WI38 (cell line): Measurements from ENCODE around the gene OPCML.

Source experiments
- H3K4me3 ChIP-seq: 2 replicates; pipeline ENCODE4 v1.5.1; 2011; ENCODE audit warnings: low read depth, mild to moderate bottlenecking, control low read depth, low read length
- TF ChIP-seq, protein P1 (sequence below): IDR thresholded peaks from 2 replicates; pipeline ENCODE4 v1.5.1; 2012; ENCODE audit warnings: low read depth, mild to moderate bottlenecking, control low read depth, low read length

Gene OPCML

DNA sequence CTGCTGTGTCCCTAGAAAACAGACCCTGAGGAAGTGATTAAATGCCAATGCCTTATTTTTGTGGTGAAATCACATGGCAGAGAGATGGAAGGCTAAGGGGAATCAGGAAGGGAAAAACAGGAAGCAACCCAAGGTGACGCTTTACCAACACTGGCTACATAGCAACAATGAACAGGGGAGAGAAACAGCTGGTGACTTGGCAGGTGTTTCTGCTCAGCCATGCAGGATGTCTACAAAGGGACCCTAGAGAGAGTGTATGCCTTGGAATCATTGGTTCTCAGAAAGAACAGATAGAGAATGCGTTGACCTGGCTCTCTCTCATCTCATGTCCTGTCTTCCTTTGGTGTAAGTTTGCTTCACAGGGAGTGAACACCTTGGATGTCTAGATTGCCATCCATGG lies 911.9 kb downstream of the OPCML start:
- TF ChIP-seq, protein P1, sequence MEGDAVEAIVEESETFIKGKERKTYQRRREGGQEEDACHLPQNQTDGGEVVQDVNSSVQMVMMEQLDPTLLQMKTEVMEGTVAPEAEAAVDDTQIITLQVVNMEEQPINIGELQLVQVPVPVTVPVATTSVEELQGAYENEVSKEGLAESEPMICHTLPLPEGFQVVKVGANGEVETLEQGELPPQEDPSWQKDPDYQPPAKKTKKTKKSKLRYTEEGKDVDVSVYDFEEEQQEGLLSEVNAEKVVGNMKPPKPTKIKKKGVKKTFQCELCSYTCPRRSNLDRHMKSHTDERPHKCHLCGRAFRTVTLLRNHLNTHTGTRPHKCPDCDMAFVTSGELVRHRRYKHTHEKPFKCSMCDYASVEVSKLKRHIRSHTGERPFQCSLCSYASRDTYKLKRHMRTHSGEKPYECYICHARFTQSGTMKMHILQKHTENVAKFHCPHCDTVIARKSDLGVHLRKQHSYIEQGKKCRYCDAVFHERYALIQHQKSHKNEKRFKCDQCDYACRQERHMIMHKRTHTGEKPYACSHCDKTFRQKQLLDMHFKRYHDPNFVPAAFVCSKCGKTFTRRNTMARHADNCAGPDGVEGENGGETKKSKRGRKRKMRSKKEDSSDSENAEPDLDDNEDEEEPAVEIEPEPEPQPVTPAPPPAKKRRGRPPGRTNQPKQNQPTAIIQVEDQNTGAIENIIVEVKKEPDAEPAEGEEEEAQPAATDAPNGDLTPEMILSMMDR, result no peak
- no peak overlapping the region for H3K4me3 ChIP-seq

DNA sequence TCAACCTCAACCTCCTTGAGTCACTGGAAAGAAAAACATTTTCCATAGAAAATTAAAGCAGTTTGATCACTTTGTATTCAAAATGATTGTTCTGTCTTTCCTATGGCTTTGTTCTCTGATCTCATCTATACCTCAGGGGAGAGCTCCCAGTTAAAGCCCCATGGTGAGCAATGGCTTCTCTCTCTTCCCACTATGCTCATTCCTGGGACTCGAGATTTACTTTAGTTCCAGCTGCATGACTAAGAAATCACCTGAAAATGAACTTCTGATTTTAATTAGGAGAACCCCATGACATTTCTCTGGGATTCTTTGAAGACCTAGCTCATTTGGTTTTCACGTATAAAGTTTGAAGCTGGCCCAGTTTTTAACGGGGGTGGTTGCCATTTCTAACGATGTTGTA lies 921.5 kb downstream of the OPCML start:
- TF ChIP-seq, protein P1, result no peak
- no peak overlapping the region for H3K4me3 ChIP-seq

DNA sequence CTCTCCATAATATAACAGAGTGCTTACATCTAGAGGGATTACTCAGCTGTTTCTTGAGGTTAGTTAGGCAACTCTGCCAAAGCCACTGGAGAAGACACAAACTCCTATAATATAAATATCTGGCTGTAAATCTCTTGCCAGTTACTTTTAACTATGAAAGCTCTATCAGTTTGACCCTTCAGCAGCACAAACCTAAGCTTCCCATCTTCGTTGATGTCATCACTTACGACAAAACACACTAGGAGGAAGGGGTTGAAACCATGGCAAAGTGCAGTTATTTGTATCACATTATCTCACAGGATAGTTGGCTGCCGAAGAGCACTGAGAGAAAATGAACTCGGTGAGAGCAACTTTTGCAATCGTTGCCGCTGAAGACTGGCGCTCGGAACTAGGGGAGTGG lies 922.1 kb downstream of the OPCML start:
- H3K4me3 ChIP-seq, result peak overlapping the region; percentile 21; the same call in 1 of the 2 replicates
- TF ChIP-seq, protein P1, result no peak

DNA sequence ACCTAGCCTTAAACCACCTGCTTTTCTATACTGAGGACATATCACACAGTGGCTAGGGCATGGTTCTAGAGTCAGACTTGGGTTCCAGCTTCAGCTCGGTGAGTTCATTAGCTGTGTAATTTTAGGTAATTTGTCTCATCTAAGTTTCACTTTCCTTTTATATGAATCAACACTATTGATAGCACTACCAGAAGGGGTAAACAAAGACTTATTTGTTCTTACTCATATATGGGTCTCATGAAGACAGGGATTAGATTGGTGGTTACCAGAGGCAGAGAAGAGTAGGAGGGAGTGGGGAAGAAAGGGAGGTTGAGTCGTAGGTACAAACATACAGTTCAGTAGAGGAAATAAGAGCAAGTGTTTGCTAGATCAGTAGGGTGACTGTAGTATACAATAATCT lies 924.7 kb downstream of the OPCML start:
- no peak overlapping the region for H3K4me3 ChIP-seq
- TF ChIP-seq, protein P1, result no peak

DNA sequence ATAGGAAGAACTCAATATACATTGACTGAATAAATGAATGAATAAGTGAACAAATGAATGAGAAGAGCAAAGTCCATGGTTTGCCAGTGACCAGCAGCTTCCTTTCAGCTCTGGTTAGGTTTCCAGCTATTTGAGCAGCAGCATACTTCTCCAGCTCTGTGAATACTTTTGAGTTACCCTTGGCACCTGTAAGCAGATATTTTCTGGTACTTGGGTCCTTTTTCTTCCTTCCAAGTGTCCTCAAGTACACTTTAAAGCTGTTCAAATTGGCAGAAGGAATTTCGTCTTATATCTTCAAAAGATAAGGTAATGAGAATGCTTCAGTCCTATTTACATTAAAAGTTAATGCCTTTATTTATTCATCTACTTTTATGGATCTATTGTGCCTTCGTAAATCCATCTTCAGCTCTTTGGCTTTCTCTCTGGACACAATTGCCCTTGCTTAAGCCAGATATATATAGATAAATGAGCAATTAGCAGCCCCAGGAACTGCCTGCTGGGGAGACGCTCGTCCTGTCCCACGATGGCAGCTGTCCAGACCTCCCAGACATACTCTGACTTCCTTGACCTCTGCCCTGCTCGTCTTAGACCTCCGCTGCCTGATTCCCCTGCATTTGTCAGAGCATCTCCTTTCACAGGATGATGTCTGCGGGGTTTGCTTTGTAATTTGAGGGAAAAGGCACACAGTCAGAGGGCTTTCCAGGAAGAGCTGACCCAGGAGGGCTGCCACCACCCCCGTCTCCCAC lies 926.3 kb downstream of the OPCML start:
- H3K4me3 ChIP-seq, result no peak overlapping the region
- TF ChIP-seq, protein P1, result no peak

DNA sequence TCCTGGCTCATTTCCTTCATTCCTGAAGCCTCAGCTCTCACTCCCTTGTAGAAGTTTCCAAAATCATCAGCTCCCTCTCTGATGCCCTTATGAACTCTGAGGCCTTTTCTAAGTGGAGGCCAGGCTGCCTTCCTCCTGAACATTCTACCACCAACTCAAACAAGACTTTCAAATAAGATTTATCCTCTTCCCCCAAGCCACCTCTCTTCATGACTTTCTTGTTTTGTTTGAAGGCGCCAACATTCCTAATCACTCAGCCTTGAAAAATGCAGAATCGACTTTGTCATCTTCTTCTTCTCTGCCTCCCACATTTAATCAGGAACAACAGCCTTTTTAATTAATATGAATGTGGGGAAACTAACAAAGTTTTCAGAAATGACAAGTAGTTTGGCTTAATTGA lies 927.9 kb downstream of the OPCML start:
- no peak overlapping the region for H3K4me3 ChIP-seq

DNA sequence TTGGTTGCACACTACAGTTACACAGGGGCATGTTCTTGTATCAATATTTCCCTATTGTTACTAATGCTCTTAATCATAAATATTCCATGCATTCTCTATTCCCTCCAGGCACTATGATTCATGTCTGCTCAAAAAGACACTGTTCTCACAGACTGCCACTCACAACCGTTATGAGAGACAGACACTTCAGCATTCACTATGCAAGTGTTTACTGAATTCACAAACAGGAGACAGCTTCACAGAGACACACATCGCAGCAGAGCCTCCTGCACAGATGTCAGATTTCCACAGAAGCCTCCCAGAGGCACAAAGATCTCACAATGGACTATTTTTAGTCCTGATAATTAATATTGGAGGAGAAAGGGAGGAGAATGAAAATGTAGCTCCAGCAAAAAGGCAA lies 930.4 kb downstream of the OPCML start:
- no peak overlapping the region for H3K4me3 ChIP-seq
- TF ChIP-seq, protein P1, result no peak

More for the DNA sequence above, 927.9 kb downstream of the OPCML start:
- TF ChIP-seq, protein P1, result no peak
